ENCODE data around the gene FASTKD2. TPM values are rescaled to one million over a fixed set of nuclear protein-coding genes. Genes with fewer than 3 reads are reported as not detected.
A peak's percentile ranks its signal among the peaks of the same experiment; 100 is the strongest.

The FASTKD2 gene
- total and polyA plus RNA-seq, 3 experiments from 2014 or later, result 24.9 to 39.7 (median 37.5) TPM

DNA sequence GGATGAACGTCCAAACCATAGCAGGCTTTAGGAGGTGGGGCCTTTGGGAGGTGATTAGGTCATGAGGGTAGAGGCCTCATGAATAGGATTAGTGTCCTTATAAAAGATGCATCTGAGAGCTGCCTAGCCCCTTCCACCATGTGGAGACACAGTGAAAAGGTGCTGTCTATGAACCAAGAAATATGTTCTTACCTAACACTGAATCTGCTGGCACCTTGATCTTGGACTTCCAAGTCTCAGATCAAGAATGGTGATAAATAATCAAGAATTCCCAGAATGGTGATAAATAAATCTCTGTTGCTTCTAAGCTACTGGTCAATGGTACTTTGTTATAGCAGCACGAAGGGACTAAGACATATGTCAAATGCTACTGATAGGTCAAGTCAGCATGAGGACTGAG, 32.1 kb upstream of the FASTKD2 start:
- DNase-seq, result no peak
- Mint-ChIP-seq H3K4me1 (no peaks in the 10 kb centered on the region), H3K9me3 (peaks cover 0 to 2% (median 0%) of the 10 kb centered on the region in 5 donors), H3K36me3 (no peaks in the 10 kb centered on the region), H3K27ac (no peak overlapping the region), H3K4me3 (no peak overlapping the region), H3K27me3 (peaks cover 16 to 38% of the 10 kb centered on the region in 2 donors)
- CTCF ChIA-PET, result no interaction called here
- Histone ChIP-seq H3K27me3 (ENCODE audit: insufficient read depth, low read length, poor library complexity, severe bottlenecking) (no peaks in the 10 kb centered on the region), H3K9me3 (ENCODE audit: low read length) (no peaks in the 10 kb centered on the region), H3K4me1 (ENCODE audit: insufficient read depth, low read length) (no peaks in the 10 kb centered on the region), H3K36me3 (ENCODE audit: insufficient read depth, low read length) (no peaks in the 10 kb centered on the region), H3K27ac (ENCODE audit: low read depth, low read length) (no peak overlapping the region), H3K4me3 (ENCODE audit: low read length) (no peak overlapping the region)
- POLR2A ChIA-PET, result no interaction called here

DNA sequence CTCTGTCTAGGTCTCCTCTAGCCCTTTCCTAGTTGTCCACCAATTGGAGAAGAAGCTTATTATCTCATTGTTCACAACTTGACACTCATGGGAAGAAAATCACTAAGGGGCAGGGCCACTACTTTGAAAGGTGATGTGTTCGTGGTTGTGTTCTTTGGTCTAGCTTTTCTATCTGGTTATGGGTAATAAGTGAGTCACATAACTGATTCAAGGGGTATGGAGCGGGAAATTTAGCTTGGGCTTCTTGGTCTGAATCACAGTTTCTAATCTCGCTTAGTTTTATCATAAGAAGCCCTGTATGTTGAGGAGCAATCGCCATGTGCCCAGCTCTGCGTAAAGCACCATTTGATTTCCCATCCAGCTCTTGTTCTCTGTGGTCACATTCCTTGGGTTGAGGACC, 28.5 kb upstream of the FASTKD2 start:
- no peak overlapping the region for H3K27ac Mint-ChIP-seq
- POLR2A ChIA-PET, result no interaction called here
- no peaks in the 10 kb centered on the region for H3K4me1 ChIP-seq (ENCODE audit: insufficient read depth, low read length)
- no peaks in the 10 kb centered on the region for H3K27me3 ChIP-seq (ENCODE audit: insufficient read depth, low read length, poor library complexity, severe bottlenecking)
- no peaks in the 10 kb centered on the region for H3K4me1 Mint-ChIP-seq
- H3K27me3 Mint-ChIP-seq, result peaks cover 12 to 30% of the 10 kb centered on the region in 2 donors
- H3K9me3 Mint-ChIP-seq, result peaks cover 0 to 2% (median 0%) of the 10 kb centered on the region in 5 donors
- no peak overlapping the region for H3K27ac ChIP-seq (ENCODE audit: low read depth, low read length)
- H3K36me3 ChIP-seq (ENCODE audit: insufficient read depth, low read length), result no peaks in the 10 kb centered on the region
- no peak overlapping the region for H3K4me3 Mint-ChIP-seq
- no peaks in the 10 kb centered on the region for H3K9me3 ChIP-seq (ENCODE audit: low read length)
- no peak overlapping the region for H3K4me3 ChIP-seq (ENCODE audit: low read length)
- CTCF ChIA-PET, result no interaction called here
- DNase-seq, result no peak
- H3K36me3 Mint-ChIP-seq, result no peaks in the 10 kb centered on the region

DNA sequence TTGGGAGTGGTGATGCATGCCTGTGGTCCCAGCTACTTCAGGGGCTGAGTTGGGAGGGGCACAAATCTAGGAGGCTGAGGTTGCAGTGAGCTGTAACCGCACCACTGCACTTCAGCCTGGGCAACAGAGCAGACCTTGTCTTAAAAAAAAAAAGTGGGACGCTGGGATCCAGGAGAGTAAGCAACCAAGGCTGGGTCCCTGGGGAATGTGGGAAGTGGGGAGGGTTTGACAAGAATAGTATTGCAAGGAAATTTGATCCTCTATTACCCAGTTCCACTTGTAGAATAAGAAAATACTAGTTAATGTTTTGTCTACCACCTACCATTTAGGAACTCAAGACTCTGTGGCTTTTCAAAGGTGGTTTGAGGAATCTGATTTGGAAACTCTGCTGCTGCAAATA, 26.1 kb upstream of the FASTKD2 start:
- Histone ChIP-seq H3K27me3 (ENCODE audit: insufficient read depth, low read length, poor library complexity, severe bottlenecking) (no peaks in the 10 kb centered on the region), H3K36me3 (ENCODE audit: insufficient read depth, low read length) (no peaks in the 10 kb centered on the region), H3K9me3 (ENCODE audit: low read length) (no peaks in the 10 kb centered on the region), H3K27ac (ENCODE audit: low read depth, low read length) (no peak overlapping the region), H3K4me1 (ENCODE audit: insufficient read depth, low read length) (no peaks in the 10 kb centered on the region), H3K4me3 (ENCODE audit: low read length) (no peak overlapping the region)
- ChIA-PET POLR2A (no interaction called here), CTCF (no interaction called here)
- no peaks in the 10 kb centered on the region for H3K9me3 Mint-ChIP-seq
- H3K36me3 Mint-ChIP-seq, result no peaks in the 10 kb centered on the region
- DNase-seq, result no peak
- H3K27me3 Mint-ChIP-seq, result peaks cover 12 to 42% of the 10 kb centered on the region in 2 donors
- H3K4me1 Mint-ChIP-seq, result no peaks in the 10 kb centered on the region
- H3K27ac Mint-ChIP-seq, result no peak overlapping the region
- no peak overlapping the region for H3K4me3 Mint-ChIP-seq

DNA sequence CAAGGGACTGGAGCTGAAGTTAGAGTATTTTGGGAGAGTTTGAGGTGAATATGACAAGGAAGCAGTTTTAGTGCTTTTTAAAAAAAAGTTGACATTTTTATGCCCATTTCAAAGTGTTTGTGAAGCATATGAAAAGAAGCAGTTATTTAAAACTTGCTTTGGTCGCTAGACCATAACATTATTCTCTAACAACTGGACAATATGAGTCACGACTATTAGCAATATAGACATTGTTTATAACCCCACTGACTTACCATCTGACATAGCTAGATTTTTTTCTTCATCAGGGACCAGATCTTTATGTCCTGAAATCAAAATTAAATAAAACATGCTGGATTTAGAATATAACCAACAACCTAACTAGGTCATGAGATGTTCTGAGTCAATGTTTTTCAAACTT, 24.6 kb upstream of the FASTKD2 start:
- Histone ChIP-seq H3K4me1 (ENCODE audit: insufficient read depth, low read length) (no peaks in the 10 kb centered on the region), H3K36me3 (ENCODE audit: insufficient read depth, low read length) (no peaks in the 10 kb centered on the region), H3K9me3 (ENCODE audit: low read length) (no peaks in the 10 kb centered on the region), H3K4me3 (ENCODE audit: low read length) (no peak overlapping the region), H3K27me3 (ENCODE audit: insufficient read depth, low read length, poor library complexity, severe bottlenecking) (no peaks in the 10 kb centered on the region), H3K27ac (ENCODE audit: low read depth, low read length) (no peak overlapping the region)
- Mint-ChIP-seq H3K27ac (no peak overlapping the region), H3K4me3 (no peak overlapping the region), H3K9me3 (no peaks in the 10 kb centered on the region), H3K4me1 (no peaks in the 10 kb centered on the region), H3K27me3 (peaks cover 14 to 42% of the 10 kb centered on the region in 2 donors), H3K36me3 (no peaks in the 10 kb centered on the region)
- ChIA-PET CTCF (no interaction called here), POLR2A (no interaction called here)
- no peak for DNase-seq

DNA sequence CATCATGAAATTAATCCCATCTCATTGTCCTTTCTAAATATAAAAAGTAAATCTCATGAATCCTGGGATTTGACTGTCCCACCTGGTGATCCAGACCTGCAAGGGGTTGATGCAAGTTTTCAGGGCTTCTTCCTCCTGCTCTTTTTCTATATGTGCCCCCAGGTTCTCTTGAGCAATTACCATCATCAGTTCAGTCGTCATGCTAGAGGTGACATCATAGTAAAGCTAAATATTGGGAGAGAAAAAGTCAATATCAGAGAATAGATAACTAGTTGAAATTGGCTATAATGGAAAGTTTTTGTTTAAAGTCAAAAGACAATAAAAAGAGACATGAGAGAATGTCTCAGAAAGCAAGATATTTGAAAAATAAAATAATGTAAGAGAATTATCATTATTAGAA, 8.6 kb upstream of the FASTKD2 start:
- Histone ChIP-seq H3K4me1 (ENCODE audit: insufficient read depth, low read length) (no peaks in the 10 kb centered on the region), H3K36me3 (ENCODE audit: insufficient read depth, low read length) (no peaks in the 10 kb centered on the region), H3K9me3 (ENCODE audit: low read length) (no peaks in the 10 kb centered on the region), H3K27ac (ENCODE audit: low read depth, low read length) (no peak overlapping the region), H3K27me3 (ENCODE audit: insufficient read depth, low read length, poor library complexity, severe bottlenecking) (no peaks in the 10 kb centered on the region), H3K4me3 (ENCODE audit: low read length) (no peak overlapping the region)
- H3K27ac Mint-ChIP-seq, result no peak overlapping the region
- H3K36me3 Mint-ChIP-seq, result no peaks in the 10 kb centered on the region
- no peak overlapping the region for H3K4me3 Mint-ChIP-seq
- H3K27me3 Mint-ChIP-seq, result peaks cover 11 to 31% of the 10 kb centered on the region in 2 donors
- H3K9me3 Mint-ChIP-seq, result no peaks in the 10 kb centered on the region
- no peak for DNase-seq
- CTCF ChIA-PET, result no interaction called here
- no peaks in the 10 kb centered on the region for H3K4me1 Mint-ChIP-seq
- POLR2A ChIA-PET, result no interaction called here

DNA sequence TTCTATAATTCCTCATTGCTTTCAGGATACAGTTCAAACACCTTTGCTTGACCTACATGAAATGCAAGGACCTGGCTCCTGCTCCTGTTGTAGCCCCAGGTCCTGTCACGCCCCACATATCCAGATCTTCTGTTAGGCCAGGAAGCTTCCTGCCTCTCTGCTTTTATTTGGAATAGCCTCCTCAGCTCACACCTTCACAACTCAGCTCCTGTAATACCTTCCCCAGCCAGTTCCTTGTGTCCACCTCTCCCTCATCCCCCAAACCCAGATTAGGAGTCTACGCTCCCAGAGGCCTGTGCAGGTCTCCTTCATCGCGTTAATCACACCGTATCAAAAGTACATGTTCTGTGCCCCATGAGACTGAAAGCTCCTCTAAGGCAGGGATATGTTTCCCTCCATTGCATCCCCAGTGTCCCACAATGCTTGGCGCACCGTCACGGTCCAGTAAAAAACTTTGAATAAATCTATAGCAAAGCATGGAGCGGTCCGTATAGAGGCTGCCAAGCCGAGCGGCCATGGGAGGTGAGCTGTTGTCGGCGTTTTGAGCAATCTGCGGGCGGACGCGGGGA, 649 bp upstream of the FASTKD2 start:
- Histone ChIP-seq H3K27ac (ENCODE audit: low read depth, low read length) (peak overlapping the region; percentile 87), H3K4me3 (ENCODE audit: low read length) (peak overlapping the region; percentile 72), H3K27me3 (ENCODE audit: insufficient read depth, low read length, poor library complexity, severe bottlenecking) (no peaks in the 10 kb centered on the region), H3K9me3 (ENCODE audit: low read length) (no peaks in the 10 kb centered on the region), H3K4me1 (ENCODE audit: insufficient read depth, low read length) (peaks cover 23% of the 10 kb centered on the region), H3K36me3 (ENCODE audit: insufficient read depth, low read length) (no peaks in the 10 kb centered on the region)
- Mint-ChIP-seq H3K27ac (peak overlapping the region; percentile 90 to 98 (median 98)), H3K4me3 (peak overlapping the region in 6 of 7 donors; percentile 92 to 96 (median 96)), H3K27me3 (peaks cover 0 to 2% of the 10 kb centered on the region in 2 donors), H3K9me3 (no peaks in the 10 kb centered on the region), H3K4me1 (peaks cover 35 to 43% (median 43%) of the 10 kb centered on the region in 3 donors), H3K36me3 (peaks cover 0 to 31% (median 11%) of the 10 kb centered on the region in 3 donors)
- DNase-seq, result no peak
- POLR2A ChIA-PET, result interaction anchor here (0.5 to 1.7 kb wide), 4 partner anchors 681 to 1502 kb away, joined by 3 to 9 read pairs (median 3); partner anchors contain the start of genes CCNYL1, METTL21A and PIKFYVE
- CTCF ChIA-PET, result interaction anchor here (0.8 to 1.5 kb wide), 4 partner anchors 16 to 20 kb away, joined by 3 read pairs; no protein-coding TSS in a partner anchor

DNA sequence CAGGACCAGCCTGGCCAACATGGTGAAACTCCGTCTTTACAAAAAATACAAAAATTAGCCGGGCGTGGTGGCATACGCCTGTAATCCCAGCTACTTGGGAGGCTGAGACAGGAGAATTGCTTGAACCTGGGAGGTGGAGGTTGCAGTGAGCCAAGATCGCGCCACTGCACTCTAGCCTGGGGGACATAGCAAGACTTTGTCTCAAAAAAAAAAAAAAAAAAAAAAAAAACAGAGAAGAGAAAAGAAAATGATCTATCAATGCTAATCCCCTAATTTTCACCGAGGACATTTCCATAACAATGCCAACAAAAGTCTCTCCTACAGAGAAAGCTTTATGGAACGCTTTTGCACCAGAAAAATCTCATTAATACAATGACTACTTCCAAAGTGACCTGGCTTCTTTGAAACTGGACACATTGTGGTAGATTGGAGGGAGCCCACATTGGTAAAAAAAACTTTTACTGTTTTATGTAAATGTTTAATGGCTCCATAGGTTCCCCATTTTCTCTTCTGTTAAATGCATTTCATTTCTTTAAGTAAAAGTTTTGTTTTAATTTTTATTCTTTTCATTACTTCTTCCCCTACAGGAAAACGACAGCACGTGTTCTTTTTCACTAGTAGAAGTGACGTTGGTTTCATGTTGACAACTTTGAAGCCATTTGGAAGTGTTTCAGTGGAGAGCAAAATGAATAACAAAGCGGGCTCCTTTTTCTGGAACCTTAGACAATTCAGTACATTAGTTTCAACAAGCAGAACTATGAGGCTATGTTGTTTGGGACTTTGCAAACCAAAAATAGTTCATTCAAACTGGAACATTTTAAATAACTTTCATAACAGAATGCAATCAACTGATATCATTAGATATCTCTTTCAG, 888 bp downstream of the FASTKD2 start:
- Mint-ChIP-seq H3K27ac (peak overlapping the region; percentile 90 to 98 (median 98)), H3K4me3 (peak overlapping the region in 6 of 7 donors; percentile 92 to 96 (median 96)), H3K9me3 (no peaks in the 10 kb centered on the region), H3K36me3 (peaks cover 0 to 44% (median 19%) of the 10 kb centered on the region in 3 donors), H3K4me1 (peaks cover 43 to 47% (median 46%) of the 10 kb centered on the region in 3 donors), H3K27me3 (no peaks in the 10 kb centered on the region)
- Histone ChIP-seq H3K4me1 (ENCODE audit: insufficient read depth, low read length) (peaks cover 23% of the 10 kb centered on the region), H3K9me3 (ENCODE audit: low read length) (no peaks in the 10 kb centered on the region), H3K4me3 (ENCODE audit: low read length) (peak overlapping the region; percentile 72), H3K27me3 (ENCODE audit: insufficient read depth, low read length, poor library complexity, severe bottlenecking) (no peaks in the 10 kb centered on the region), H3K36me3 (ENCODE audit: insufficient read depth, low read length) (no peaks in the 10 kb centered on the region), H3K27ac (ENCODE audit: low read depth, low read length) (peak overlapping the region; percentile 87)
- POLR2A ChIA-PET, result interaction anchor here (0.7 to 1.1 kb wide), 2 partner anchors 491 to 945 kb away, joined by 3 to 8 read pairs; partner anchors contain the start of gene CCNYL1
- DNase-seq, result no peak
- CTCF ChIA-PET, result interaction anchor here (1.0 to 1.5 kb wide), 3 partner anchors 15 to 18 kb away, joined by 3 read pairs; no protein-coding TSS in a partner anchor

DNA sequence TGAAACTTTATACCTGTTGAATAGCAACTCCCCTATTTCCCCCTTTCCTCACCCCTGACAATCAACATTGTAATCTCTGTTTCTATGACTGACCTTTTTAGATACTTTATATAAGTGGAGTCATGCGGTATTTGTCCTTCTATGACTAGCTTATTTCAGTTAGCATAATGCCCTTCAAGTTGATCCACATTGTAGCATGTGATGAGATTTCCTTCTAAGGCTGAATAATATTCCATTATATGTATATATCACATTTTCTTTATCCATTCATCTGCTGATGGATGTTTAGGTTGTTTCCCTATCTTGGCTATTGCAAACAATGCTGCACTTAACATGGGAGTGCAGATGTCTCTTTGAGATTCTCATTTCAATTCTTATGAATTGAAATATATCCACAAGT, 9.5 kb downstream of the FASTKD2 start:
- H3K27ac Mint-ChIP-seq, result peak overlapping the region in 1 of 8 donors; percentile 37
- no peak overlapping the region for H3K4me3 Mint-ChIP-seq
- Histone ChIP-seq H3K4me3 (ENCODE audit: low read length) (no peak overlapping the region), H3K27ac (ENCODE audit: low read depth, low read length) (no peak overlapping the region), H3K27me3 (ENCODE audit: insufficient read depth, low read length, poor library complexity, severe bottlenecking) (no peaks in the 10 kb centered on the region), H3K36me3 (ENCODE audit: insufficient read depth, low read length) (peaks cover 35% of the 10 kb centered on the region), H3K9me3 (ENCODE audit: low read length) (no peaks in the 10 kb centered on the region), H3K4me1 (ENCODE audit: insufficient read depth, low read length) (peaks cover 4% of the 10 kb centered on the region)
- no peaks in the 10 kb centered on the region for H3K27me3 Mint-ChIP-seq
- H3K4me1 Mint-ChIP-seq, result peaks cover 41 to 67% (median 57%) of the 10 kb centered on the region in 3 donors
- POLR2A ChIA-PET, result no interaction called here
- peaks cover 35 to 90% (median 46%) of the 10 kb centered on the region in 3 donors for H3K36me3 Mint-ChIP-seq
- CTCF ChIA-PET, result no interaction called here
- H3K9me3 Mint-ChIP-seq, result peaks cover 0 to 6% (median 0%) of the 10 kb centered on the region in 5 donors
- no peak for DNase-seq

Measured in CD8-positive, alpha-beta memory T cell (primary cell).